Fibroblast of mammary gland (primary cell): ENCODE results near the gene TMA7B.
"Not testable (repeated sequence)": the region's sequence is repeated elsewhere in the genome, so short reads cannot be mapped to it uniquely, and the experiment has no call there.

Experiments
- DNase-seq: peaks from one replicate; pipeline ENCODE4 v3.0.0-alpha.2; 2010; ENCODE audit warnings: low read depth
- H3K4me3 ChIP-seq: 2 replicates; pipeline ENCODE4 v1.5.1; 2011; ENCODE audit warnings: low read depth, mild to moderate bottlenecking, low read length, moderate library complexity; ENCODE audit not compliant: control insufficient read depth
- TF ChIP-seq, protein P1 (sequence below): conservative IDR thresholded peaks from 2 replicates; pipeline ENCODE4 v1.5.1; 2011; ENCODE audit warnings: low read depth, low read length, inconsistent platforms; ENCODE audit not compliant: control insufficient read depth, insufficient read depth

TMA7B gene

DNA sequence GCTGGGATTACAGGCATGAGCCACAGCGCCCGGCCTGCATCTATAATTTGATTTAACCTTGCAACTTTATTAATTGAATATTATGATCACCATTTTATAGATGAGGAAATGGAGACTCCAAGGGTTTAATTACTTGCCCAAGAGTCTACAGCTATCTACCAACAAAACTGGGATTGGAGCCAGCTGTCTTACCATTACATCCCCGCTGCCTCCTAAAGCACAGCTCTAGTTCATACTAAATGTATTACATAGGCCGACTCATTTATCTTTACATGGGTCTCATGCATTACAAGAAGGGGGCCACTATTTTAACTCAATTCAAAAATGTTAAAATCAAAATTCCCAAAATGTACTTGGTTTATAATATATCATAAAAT, 14.1 kb upstream of the TMA7B start:
- TF ChIP-seq, protein P1, sequence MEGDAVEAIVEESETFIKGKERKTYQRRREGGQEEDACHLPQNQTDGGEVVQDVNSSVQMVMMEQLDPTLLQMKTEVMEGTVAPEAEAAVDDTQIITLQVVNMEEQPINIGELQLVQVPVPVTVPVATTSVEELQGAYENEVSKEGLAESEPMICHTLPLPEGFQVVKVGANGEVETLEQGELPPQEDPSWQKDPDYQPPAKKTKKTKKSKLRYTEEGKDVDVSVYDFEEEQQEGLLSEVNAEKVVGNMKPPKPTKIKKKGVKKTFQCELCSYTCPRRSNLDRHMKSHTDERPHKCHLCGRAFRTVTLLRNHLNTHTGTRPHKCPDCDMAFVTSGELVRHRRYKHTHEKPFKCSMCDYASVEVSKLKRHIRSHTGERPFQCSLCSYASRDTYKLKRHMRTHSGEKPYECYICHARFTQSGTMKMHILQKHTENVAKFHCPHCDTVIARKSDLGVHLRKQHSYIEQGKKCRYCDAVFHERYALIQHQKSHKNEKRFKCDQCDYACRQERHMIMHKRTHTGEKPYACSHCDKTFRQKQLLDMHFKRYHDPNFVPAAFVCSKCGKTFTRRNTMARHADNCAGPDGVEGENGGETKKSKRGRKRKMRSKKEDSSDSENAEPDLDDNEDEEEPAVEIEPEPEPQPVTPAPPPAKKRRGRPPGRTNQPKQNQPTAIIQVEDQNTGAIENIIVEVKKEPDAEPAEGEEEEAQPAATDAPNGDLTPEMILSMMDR: no peak
- H3K4me3 ChIP-seq: no peak overlapping the region
- no peak for DNase-seq

DNA sequence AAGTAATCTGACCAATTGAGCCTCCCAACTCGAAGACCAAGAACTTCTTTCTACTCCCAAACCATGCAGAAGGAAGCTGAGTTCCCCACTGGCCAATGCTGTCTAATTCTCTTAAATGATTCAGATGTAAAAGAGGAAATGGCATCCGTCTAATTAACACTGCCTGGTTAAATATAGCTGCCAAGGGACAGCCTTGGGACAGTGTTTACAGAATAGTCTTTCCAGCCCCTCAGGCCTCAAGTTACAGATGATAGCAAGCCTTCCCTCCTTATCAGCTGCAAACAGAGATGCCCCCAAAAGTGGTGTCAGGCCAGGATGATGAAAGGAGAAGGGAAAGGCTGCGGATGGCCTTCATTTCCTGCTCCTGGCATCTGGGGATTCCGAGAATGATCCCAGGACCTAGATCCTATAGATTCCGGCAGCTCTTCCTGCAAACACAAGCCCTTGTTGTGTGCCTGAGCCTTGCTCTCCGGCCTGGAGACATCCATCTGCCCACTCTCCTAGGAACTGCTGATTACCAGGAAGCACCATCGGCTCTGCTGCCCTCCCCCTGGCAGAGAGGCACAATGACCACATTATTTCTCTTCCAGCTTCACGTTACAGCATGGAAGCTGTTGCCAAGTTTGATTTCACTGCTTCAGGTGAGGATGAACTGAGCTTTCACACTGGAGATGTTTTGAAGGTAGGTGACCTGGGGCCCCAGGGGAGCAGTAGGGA, 13.5 kb upstream of the TMA7B start:
- H3K4me3 ChIP-seq: no peak overlapping the region
- no peak for DNase-seq
- TF ChIP-seq, protein P1: no peak

DNA sequence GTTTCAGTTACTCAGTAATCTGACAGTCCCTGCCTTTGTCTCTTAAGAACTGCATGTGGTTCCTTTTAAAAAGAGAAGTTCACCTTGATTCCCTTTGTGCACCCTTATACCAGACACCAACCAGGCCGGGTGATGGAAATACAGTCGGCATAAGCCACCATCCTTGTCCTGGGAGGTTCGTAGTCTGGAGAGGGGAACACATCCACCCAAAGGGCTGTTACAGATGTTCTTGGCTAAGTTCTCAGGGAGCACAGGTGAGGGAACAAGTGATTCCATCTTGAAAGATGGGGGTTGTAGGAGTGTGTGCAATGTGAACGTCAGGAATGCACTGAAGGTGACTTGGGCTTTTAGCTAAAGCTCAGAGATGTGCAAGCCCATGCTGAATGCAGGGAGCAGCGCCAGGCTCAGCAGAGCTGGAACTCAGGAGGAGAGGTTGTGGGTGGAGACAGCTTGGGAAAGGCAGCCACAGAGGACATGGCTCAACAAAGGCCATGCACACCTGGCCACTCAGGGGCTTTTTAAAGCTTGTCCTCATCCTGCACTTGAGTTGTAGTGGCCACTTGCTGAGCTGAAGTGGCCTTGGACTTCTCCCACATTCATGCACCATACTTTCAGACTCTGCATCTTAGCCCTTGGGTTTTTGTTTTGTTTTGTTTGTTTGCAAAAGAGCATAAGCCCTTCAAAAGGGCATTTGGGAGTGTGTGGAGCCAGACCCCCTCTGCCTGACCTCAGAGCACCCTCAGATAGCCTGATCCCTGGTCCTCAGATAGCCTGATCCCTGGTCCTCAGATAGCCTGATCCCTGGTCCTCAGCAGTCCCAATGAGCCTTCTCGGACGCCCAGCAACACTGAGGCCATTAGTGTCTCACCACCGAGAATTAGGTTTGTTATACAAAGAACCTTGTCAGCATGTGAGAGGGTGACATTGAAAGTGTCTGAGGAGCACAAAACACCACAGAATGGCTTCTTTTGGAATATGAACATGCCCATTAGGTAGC, 12.7 kb upstream of the TMA7B start:
- no peak for DNase-seq
- TF ChIP-seq, protein P1: no peak
- no peak overlapping the region for H3K4me3 ChIP-seq

DNA sequence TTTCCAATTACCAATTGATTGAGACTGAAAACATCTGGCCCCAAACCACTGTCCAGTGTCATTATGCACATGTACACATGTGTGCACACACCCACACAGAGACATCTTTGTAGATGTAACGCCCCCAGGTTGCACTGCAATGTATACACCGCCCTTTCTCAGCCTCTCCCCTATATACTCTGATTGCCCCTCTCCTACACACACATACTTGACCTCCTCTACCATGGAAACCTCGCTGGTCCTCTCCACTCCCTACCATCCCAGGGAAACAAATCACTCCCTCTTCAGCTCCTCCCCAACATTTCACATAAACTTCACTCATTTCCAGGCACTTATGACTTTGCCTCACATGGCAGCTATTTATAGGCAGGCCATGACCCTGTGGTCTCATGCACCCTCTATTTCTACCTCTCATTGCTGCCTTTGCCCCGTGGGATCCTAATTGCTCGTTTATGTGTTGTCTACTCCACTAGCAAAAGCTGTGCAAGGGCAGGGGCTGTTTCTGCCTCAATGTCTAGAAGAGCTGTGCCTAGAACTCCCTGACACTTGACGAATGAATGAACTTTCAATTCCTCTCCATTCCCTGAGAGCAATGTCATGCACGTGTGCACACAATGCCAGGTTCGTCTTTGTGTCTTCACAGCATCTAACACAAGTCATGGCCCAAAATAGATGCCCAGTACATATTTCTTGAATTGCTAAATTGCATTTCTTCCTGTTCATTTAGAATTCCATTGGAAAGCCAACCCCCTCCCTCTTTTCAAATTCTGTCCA, 10.0 kb upstream of the TMA7B start:
- no peak for DNase-seq
- TF ChIP-seq, protein P1: no peak
- no peak overlapping the region for H3K4me3 ChIP-seq

DNA sequence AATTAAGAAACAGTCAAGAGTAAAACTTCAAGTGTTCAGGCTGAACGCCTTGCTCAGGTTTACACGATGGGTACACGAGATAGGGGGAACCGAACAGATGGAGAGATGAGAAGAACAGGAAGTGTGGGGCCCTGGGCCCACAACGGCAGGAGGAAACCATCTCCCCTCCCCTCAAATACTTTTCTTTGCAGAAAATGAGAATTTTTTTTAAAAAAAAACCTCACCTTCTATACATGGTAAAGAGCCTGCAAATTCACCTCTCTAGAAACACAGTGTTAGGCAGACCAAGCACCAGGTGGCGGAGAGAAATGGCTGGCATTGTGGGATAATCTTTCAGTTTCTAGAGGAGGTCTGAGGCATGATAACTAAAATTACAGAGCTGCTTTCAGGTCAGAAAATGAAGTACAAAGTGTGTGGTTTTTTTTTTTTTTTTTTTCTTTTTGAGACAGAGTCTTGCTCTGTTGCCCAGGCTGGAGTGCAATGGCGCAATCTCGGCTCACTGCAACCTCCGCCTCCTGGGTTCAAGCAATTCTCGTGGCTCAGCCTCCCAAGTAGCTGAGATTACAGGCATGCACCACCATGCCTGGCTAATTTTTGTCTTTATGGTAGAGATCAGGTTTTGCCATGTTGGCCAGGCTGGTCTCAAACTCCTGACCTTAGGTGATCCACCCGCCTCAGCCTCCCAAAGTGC, 8.4 kb upstream of the TMA7B start:
- not testable (repeated sequence) for H3K4me3 ChIP-seq, DNase-seq

DNA sequence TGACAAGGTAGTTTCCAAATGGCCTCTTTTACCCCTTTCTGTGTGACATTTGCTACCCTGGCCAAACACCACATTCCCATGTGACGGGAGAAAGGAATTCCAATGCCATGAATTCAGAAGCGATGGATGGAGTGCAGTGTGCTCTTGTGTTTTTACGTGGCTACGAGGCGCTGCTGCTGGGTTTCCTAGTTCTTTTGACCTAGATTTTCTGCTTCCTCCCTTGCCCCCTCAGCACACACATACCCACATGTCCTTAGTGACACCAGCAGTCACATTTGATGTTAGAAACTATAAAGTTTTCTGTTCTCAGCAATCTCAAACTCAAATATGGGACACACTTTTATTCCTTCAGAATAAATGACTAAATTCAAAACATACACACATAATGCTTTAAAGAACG, 7.8 kb upstream of the TMA7B start:
- no peak overlapping the region for H3K4me3 ChIP-seq
- DNase-seq: no peak

More for the DNA sequence above, 7.8 kb upstream of the TMA7B start:
- TF ChIP-seq, protein P1: no peak
